ENCODE results near the gene LPCAT2.
"Not testable (repeated sequence)": the region's sequence is repeated elsewhere in the genome, so short reads cannot be mapped to it uniquely, and the experiment has no call there.

LPCAT2 gene

DNA sequence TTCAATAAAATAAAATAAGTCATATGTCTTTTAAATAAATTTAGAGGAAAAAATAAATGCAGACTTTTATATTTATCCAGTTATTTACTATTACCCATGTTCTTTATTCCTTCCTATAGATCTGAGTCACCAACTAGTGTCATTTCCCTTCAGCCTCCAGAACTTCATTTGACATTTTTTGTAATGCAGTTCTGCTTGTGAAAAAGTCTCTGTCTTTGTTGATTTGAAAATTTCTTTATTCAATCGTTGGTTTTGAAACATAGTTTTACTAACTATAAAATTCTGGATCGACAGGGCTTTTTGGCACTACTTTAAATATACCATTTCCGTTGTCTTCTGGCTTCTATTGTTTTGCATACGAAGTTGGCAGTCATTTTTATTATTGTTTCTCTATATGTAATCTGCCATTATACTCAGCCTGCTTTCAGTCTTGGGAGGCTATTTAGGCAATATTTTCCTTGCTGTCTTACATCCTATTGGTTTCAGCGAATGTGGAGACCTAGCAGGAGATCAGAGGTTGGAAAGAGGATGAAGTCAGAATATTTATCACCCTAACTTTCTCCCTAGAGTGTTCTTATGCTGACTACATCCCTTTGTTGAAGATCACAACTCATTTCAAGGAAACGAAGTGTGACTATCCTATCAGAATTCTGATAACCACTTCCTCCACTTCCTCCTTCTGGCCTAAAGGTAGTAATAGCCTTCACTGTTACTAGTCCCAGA lies 104.9 kb downstream of the LPCAT2 start:
- no peak for DNase-seq

DNA sequence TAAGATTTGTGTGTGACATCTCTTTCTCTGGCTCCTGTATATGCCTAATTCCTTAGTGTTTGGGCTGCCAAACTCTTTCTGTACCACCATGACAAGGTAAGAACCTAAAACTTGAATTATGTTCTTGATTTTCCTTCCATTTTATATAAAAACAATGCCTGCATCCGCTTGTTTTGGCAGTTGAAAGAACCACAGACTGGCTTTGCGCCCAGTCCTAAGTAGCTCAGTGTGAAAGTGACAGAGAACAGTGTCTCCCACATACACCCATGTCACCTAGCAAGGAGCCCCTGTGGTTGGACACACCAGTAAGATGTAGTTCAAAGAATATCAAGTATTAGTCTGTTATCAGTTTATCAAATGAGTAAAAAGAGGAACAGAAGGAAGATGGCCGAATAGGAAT lies 106.2 kb downstream of the LPCAT2 start:
- DNase-seq, result no peak

DNA sequence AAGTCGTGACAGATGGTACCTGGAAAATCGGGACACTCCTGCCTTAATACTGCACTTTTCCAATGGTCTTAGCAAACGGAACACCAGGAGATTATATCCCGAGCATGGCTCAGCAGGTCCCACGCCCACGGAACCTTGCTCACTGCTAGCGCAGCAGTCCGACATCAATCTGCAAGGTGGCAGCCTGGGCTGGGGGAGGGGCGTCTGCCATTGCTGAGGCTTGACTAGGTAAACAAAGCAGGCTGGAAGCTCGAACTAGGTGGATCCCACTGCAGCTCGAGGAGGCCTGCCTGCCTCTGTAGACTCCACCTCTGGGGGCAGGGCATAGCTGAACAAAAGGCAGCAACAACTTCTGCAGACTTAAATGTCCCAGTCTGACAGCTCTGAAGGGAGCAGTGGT lies 106.8 kb downstream of the LPCAT2 start:
- DNase-seq, result not testable (repeated sequence)

DNA sequence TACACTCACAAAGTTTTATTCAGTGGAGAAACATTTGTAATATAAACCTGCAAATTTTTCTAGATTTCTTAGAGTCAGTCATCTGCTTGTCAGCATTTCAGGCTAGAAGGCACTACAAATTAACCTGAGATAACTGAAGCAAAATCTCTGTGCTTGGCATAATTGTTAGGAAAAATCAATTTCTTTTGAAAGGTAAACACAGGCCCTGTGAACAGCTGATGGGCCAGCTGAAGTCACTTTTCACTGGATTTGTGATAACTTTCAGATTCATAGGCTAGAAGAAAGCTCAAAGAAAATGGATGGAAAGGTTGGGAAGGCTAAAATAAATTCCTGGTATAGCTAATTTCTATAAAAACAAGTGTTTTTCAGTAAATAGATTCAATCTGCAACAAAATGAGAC lies 112.9 kb downstream of the LPCAT2 start:
- no peak for DNase-seq

DNA sequence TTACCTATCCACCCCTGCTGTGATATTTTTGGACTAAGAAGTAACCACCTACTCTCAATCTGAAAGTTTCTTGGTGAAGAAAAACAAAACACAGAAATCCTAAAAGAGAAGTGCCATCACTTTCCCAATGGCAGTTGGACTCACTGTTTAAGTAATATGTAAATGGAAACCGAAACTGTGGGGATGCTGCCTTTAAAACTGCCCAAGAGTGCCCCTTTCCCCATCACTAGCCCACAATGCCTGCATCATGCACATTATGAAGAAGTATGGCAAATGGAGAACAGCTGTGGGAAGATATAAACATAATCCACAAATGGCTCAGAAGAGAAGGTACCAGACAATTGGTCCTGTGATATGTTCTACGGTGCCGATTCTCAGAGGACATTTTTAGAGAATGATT lies 113.4 kb downstream of the LPCAT2 start:
- DNase-seq, result no peak

DNA sequence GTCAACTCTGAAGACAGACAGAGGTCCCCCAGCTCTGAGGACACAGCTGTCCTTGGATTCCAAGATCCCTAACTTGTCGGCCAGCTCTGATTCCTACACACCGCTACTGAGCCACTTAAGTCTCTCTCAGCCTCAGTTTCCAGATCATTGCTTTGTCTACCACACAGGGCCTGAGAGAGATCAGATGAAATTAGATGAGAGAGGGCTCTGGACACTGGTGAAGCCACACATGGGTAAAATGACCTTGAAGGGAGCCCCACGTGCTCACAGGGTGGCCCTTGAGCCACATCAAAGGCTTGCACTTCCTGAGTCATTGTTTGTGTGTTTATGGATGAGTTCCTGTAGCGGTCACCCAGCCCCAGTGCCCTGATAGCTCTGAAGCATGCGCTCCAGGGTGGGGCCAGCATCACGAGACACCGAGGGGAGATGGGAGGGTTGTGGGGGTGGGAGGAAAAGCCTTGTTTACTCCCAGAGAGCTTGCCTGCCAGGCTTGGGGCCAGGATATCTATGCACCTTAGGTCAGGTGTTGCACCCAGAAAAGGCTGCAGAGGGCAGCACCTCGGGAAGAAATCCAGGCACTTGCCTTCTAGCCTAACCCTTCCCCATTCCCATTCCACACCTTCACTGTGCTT lies 114.2 kb downstream of the LPCAT2 start:
- no peak for DNase-seq

DNA sequence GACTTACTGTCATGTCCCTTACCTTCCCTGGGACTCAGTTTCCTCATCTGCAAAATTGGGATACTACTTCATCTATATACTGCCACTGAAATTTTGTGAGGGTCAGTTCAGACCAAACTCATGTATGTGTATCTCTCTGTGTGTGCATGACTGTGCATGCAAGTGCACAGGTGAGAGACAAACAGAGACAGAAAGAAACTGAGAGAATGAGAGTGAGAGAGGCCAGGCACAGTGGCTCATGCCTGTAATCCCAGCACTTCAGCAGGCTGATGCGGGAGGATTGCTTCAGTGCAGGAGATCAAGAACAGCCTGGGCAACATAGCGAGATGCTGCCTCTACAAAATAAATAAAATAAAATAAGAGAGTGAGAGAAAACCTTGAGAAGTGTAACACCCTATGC lies 114.8 kb downstream of the LPCAT2 start:
- no peak for DNase-seq

DNA sequence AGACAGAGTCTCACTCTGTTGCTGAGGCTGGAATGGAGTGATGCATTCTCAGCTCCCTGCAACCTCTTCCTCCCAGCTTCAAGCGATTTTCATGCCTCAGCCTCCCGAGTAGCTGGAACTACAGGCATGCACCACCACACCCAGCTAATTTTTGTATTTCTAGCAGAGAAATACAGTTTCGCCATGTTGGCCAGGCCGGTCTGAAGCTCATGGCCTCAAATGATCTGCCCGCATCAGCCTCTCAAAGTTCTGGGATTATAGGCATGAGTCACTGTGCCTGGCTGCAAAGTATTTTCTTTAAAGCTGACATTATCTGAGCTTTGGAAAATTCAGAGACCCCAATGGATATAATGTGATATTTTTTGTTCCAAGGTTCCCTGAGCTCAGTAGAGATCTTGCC lies 115.8 kb downstream of the LPCAT2 start:
- DNase-seq, result no peak

DNA sequence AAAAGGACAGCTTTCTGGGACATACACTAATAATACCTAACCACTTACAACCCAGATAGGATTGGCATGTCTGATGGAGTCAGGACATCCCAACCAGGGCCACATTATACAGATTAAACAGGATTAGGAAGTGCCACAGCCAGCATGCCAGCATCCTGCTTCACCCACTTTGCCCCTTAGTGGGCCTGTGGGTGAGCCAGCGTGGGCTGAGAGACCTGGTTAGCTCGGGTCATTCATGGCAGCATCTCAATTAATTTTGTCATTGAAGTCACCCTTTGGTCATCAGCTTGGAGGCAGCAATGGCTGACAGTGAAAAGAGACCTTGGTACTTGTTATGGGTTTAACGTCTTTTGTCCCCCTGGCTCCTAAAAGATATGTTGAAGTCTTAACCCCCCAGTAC lies 117.0 kb downstream of the LPCAT2 start:
- DNase-seq, result no peak

DNA sequence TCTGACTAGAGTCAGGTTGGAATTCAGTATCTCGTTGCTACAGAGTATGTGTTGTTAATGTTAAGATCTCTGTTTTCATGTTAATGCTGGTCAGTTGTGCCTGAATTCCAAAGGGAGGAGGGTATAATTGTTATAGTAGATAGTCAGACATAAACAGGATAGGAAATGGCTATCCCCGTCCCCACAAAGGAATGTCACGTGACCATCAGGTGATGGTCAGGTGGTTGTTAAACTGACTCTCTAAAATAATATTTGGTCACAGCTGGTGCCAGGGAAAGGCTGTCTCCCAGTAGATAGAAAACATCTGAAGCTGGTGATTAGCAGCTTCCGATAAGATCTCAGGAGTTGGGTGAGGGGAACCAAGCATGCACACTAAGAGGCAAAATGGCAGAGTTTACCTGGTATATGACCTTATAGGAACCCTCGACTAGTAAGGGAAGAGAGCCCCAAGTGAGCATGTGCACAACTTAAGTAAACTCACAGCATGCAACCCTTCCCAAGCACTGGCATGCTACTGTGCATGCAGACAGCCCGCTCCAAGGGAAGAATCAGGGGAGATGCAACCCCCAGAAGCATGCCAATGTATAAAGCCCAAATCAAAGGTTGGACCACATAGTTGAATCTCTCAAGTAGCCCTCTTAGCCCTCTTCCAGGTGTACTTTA lies 119.6 kb downstream of the LPCAT2 start:
- no peak for DNase-seq

DNA sequence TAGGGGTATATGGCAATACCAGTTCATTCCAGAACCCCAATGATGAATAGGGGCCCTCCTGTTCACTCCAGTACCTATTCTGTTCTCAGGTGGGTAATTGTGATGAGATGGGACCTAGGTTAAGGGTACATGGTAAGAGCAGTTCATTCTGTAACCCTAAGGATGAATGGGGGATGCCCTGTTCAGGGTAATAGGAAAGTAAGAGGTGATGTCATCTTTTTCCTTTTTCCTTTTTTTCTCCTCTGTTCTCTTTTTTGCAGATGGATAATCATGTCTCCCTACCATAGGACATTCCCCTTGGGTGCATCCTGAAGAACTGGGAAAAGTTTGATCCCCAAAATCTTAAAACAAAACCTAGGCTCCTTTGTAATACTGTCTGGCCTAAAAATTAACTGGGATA lies 121.9 kb downstream of the LPCAT2 start:
- DNase-seq, result no peak

DNA sequence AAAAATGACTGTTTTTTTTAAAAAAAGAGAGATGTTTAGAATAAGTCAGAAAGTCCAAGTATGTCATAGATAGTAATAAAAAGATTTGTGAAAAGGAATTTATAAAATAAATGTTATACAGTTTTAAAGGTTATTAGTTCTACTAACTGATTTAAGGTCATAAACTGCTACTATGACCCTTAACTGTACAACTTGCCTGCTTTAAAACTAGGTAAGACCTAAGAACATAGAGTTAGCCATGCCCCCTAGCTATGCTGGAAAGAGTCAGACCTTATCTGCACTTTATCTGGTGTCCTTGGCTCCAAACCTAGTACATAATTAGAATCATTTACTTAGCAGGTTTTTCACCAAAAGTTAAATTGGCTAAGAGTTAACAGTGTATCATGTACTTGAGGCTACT lies 123.4 kb downstream of the LPCAT2 start:
- no peak for DNase-seq

DNA sequence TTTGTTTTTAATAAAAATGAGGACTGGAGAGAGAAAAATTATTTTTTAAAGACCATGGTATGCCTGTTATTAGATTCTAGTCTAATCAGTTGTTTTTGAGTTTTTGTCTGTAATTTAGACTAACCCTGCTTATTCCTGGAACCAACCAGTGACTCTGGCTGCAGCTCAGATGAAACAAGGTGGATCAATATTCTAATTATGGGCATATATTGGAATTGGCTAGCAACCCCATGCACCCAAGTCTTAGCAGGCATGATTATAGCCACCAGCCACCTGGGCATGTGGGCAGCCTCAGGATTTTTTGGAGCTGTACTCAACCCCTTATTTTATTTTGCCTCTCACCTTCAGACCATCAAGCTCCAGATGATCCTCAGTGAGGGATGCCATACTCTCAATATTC lies 125.3 kb downstream of the LPCAT2 start:
- DNase-seq, result no peak

Measured in activated T-cell treated with anti-CD3 and anti-CD28 coated beads, Interleukin-2, amount 50 U/mL, for 1 hour (primary cell).